Measurements from ENCODE around the gene LRRK1.

Gene LRRK1

GRCh38 chr15:100918690-100919480, at the start of gene LRRK1:
Gene LRRK1 (plus strand): TSS chr15:100919357. CDS start chr15:100924633, 5,276 bp downstream.
- DNase-seq, result peak in 1 of 2 donors; percentile 38

- peak; percentile 56 to 61 for DNase-seq
Observed at GRCh38 chr15:100873029-100873677, 46.0 kb upstream of the LRRK1 start.

- DNase-seq, result no peak
Observed at GRCh38 chr15:100875495-100875894, 43.7 kb upstream of the LRRK1 start.

- DNase-seq, result no peak
Observed at GRCh38 chr15:100875976-100876375, 43.2 kb upstream of the LRRK1 start.

- DNase-seq, result no peak
Observed at GRCh38 chr15:100877551-100877950, 41.6 kb upstream of the LRRK1 start.

- no peak for DNase-seq
Observed at GRCh38 chr15:100878130-100878529, 41.0 kb upstream of the LRRK1 start.

- DNase-seq, result no peak
Observed at GRCh38 chr15:100878648-100879047, 40.5 kb upstream of the LRRK1 start.

GRCh38 chr15:100879061-100879463, 40.1 kb upstream of the LRRK1 start:
- DNase-seq, result no peak

- DNase-seq, result no peak
Observed at GRCh38 chr15:100879464-100880138, 39.6 kb upstream of the LRRK1 start, which contains the start of gene ALDH1A3. Gene ALDH1A3 (plus strand): TSS chr15:100879831. CDS start chr15:100879908, 77 bp downstream.

- no peak for DNase-seq
Observed at GRCh38 chr15:100880139-100880896, 38.8 kb upstream of the LRRK1 start.

GRCh38 chr15:100880897-100881242, 38.3 kb upstream of the LRRK1 start:
- no peak for DNase-seq

- DNase-seq, result no peak
Observed at GRCh38 chr15:100881573-100882336, 37.4 kb upstream of the LRRK1 start.

GRCh38 chr15:100885116-100885515, 34.0 kb upstream of the LRRK1 start:
- no peak for DNase-seq

- no peak for DNase-seq
Observed at GRCh38 chr15:100885811-100886210, 33.3 kb upstream of the LRRK1 start.

- no peak for DNase-seq
Observed at GRCh38 chr15:100887211-100887913, 31.8 kb upstream of the LRRK1 start.

- no peak for DNase-seq
Observed at GRCh38 chr15:100889385-100890050, 29.6 kb upstream of the LRRK1 start.

GRCh38 chr15:100890051-100890720, 29.0 kb upstream of the LRRK1 start:
- DNase-seq, result no peak

GRCh38 chr15:100890850-100891249, 28.3 kb upstream of the LRRK1 start:
- DNase-seq, result no peak

GRCh38 chr15:100891307-100892012, 27.7 kb upstream of the LRRK1 start:
- DNase-seq, result no peak

GRCh38 chr15:100892013-100892355, 27.2 kb upstream of the LRRK1 start:
- DNase-seq, result no peak
